ENCODE data around the gene HPS4. TPM values are rescaled to one million over a fixed set of nuclear protein-coding genes. Genes with fewer than 3 reads are reported as not detected.
"Not testable (repeated sequence)": the region's sequence is repeated elsewhere in the genome, so short reads cannot be mapped to it uniquely, and the experiment has no call there.

The HPS4 gene
- 10 to 100 TPM in 1 of 3 donors, 1 to 10 TPM in 2; 5.0 to 13.3 (median 8.2) TPM for polyA plus RNA-seq

DNA sequence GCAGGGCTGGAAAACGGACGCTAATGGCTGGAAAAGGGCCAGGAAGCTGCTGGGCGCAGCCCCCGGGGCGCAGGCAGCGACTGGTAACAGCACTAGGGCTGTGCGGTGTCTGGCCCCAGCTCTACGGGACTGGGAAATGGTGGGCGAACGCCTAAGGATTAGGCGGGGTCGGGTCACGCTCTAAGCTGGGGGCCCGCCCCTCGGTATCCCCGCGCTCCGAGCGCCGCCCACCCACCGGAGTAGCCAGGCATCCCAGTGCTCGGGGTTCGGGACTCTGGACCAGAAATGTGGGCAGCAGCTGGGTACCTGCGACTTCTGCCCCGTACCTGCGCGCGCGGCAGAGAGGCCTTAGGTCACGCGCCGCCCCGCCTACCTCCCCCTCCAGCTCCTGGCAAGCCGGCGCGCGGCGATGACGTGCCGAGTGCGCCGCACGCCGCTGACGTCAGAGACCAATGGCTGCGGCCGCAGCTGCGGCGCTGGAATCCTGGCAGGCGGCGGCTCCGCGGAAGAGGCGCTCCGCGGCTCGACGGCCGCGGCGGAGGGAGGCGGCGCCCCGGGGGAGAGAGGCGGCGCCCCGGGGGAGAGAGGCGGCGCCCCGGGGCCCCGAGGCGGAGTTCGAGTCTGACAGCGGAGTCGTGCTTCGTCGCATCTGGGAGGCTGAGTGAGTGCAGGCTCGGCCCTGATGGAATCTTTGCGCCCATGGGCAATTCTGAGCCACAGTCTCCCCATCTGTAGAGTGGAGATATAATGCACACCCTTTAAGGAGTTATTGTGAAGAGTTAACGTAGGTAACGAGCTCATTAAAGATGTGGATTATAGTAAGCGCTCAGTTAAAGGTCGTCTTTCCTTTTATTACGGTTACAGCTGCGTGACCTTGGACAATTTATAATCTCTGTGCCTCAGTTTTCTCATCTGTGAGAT is at the start of gene HPS4, which contains the start of gene SRRD:
Gene HPS4 (minus strand): TSS at position 345 of the 921 bp plus-strand sequence. CDS start 2,021 bp downstream, outside the sequence.
Gene SRRD (plus strand): TSS at position 439 of the 921 bp plus-strand sequence. CDS start 14 bp downstream, at position 453.
- H3K36me3 Mint-ChIP-seq: peaks cover under 1 to 14% (median 4%) of the 10 kb centered on the region in 3 donors
- H3K9me3 Mint-ChIP-seq: no peaks in the 10 kb centered on the region
- peaks cover 6 to 16% (median 10%) of the 10 kb centered on the region in 3 donors for H3K27me3 Mint-ChIP-seq (ENCODE audit: low read depth in 3 of 3)
- H3K27ac Mint-ChIP-seq: peak within 1 kb of the TSS; percentile 92 to 99 (median 96)
- peak; percentile 91 to 94 (median 93) for DNase-seq
- H3K4me3 Mint-ChIP-seq: peak within 1 kb of the TSS; percentile 83 to 95 (median 91)
- peaks cover 60 to 75% of the 10 kb centered on the region in 2 donors for H3K4me1 Mint-ChIP-seq

- Mint-ChIP-seq H3K36me3 (peaks cover 33 to 66% (median 39%) of the 10 kb centered on the region in 3 donors), H3K4me3 (no peak overlapping the region), H3K4me1 (peaks cover 5 to 26% of the 10 kb centered on the region in 2 donors), H3K27me3 (ENCODE audit: low read depth in 3 of 3) (peaks cover 0 to 2% (median 1%) of the 10 kb centered on the region in 3 donors), H3K27ac (peak overlapping the region in 2 of 6 donors; percentile 34 to 48), H3K9me3 (no peaks in the 10 kb centered on the region)
- no peak for DNase-seq
Measured at GRCh38 chr22:26529345-26529744, 45.8 kb upstream of the HPS4 start.

- not testable (repeated sequence) for H3K9me3 Mint-ChIP-seq; H3K27ac Mint-ChIP-seq; H3K4me3 Mint-ChIP-seq; DNase-seq; H3K27me3 Mint-ChIP-seq (ENCODE audit: low read depth in 3 of 3)
- Mint-ChIP-seq H3K36me3 (peaks cover 35 to 66% (median 39%) of the 10 kb centered on the region in 3 donors), H3K4me1 (peaks cover 2 to 20% of the 10 kb centered on the region in 2 donors)
Measured at GRCh38 chr22:26528518-26528917, 44.9 kb upstream of the HPS4 start.

GRCh38 chr22:26527574-26528465 is 44.2 kb upstream of the HPS4 start:
- Mint-ChIP-seq H3K9me3 (no peaks in the 10 kb centered on the region), H3K4me1 (peaks cover 1 to 14% of the 10 kb centered on the region in 2 donors), H3K4me3 (no peak overlapping the region), H3K36me3 (peaks cover 37 to 68% (median 37%) of the 10 kb centered on the region in 3 donors), H3K27ac (peak overlapping the region; percentile 11 to 84 (median 64)), H3K27me3 (ENCODE audit: low read depth in 3 of 3) (peaks cover 0 to 2% (median 1%) of the 10 kb centered on the region in 3 donors)
- no peak for DNase-seq

DNA sequence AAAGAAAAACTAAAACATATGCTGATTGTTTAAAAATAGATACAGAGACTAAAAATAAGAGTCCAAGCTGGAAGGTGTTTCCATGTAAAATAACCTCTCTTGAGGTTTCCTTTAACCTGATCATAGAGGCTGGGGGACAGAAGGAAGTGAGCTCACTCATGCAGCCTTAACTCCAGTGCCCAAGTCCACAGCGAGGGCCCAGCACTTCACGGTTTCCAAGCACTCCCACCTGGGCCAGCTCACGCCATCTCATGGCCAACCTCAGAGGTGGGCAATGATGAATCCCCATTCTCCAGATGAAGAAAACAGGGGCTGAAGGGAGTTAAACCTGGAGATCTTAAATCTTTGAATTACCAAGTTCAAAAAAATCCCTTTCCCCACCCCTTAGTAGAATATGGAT is 43.6 kb upstream of the HPS4 start:
- peaks cover 0 to 2% (median 0%) of the 10 kb centered on the region in 3 donors for H3K27me3 Mint-ChIP-seq (ENCODE audit: low read depth in 3 of 3)
- peak overlapping the region; percentile 36 to 80 (median 66) for H3K27ac Mint-ChIP-seq
- no peaks in the 10 kb centered on the region for H3K9me3 Mint-ChIP-seq
- DNase-seq: no peak
- peaks cover 33 to 63% (median 35%) of the 10 kb centered on the region in 3 donors for H3K36me3 Mint-ChIP-seq
- H3K4me1 Mint-ChIP-seq: peaks cover 0 to 11% of the 10 kb centered on the region in 2 donors
- H3K4me3 Mint-ChIP-seq: no peak overlapping the region

GRCh38 chr22:26525946-26526564 is 42.5 kb upstream of the HPS4 start:
- Mint-ChIP-seq H3K27ac (peak overlapping the region; percentile 3 to 73 (median 34)), H3K27me3 (ENCODE audit: low read depth in 3 of 3) (peaks cover 0 to 2% (median 2%) of the 10 kb centered on the region in 3 donors), H3K4me1 (peaks cover 0 to 7% of the 10 kb centered on the region in 2 donors), H3K36me3 (peaks cover 28 to 54% (median 30%) of the 10 kb centered on the region in 3 donors), H3K4me3 (no peak overlapping the region), H3K9me3 (no peaks in the 10 kb centered on the region)
- no peak for DNase-seq

DNA sequence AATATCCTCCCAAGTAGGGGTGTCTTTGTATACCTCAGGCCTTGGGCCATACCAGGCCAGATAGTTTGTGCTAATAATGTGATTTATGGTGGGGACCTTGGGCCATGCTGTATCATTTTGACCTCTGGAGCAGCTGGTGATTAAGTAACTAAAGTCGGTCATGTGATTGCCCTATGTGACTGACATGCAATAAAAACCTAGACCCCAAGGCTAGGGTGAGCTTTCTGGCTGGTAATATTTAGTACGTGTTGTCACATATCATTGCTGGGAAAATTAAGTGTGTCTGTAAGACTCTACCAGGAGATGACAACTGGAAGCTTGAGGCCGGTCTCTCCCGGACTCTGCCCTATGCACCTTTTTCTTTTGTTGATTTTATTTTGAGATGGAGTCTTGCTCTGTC is 41.3 kb upstream of the HPS4 start:
- Mint-ChIP-seq H3K36me3 (peaks cover 23 to 45% (median 24%) of the 10 kb centered on the region in 3 donors), H3K4me1 (peaks cover 0 to 5% of the 10 kb centered on the region in 2 donors), H3K27ac (peak overlapping the region in 3 of 6 donors; percentile 30 to 51 (median 48)), H3K27me3 (ENCODE audit: low read depth in 3 of 3) (peaks cover 0 to 2% (median 2%) of the 10 kb centered on the region in 3 donors), H3K4me3 (no peak overlapping the region), H3K9me3 (no peaks in the 10 kb centered on the region)
- no peak for DNase-seq

DNA sequence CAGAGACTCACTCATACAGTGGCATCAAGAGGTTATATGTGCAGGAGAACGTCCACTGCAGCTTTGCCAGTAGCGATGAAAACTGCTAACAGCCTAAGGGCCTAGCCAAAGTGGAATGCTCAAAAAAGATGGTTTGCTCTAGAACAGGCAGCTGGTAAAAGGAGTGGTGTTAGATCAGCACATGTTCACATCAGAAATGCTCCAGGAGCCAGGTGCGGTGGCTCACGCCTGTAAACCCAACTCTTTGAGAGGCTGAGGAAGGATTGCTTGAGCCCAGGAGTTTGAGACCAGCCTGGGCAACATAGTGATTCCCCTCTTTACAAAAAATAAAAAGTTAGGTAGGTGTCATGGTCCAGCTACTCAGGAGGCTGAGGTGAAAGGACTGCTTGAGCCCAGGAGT is 39.0 kb upstream of the HPS4 start:
- H3K9me3 Mint-ChIP-seq: no peaks in the 10 kb centered on the region
- peaks cover 0 to 5% of the 10 kb centered on the region in 2 donors for H3K4me1 Mint-ChIP-seq
- no peak overlapping the region for H3K4me3 Mint-ChIP-seq
- peaks cover 18 to 35% (median 22%) of the 10 kb centered on the region in 3 donors for H3K36me3 Mint-ChIP-seq
- no peak for DNase-seq
- peak overlapping the region in 4 of 6 donors; percentile 17 to 76 (median 45) for H3K27ac Mint-ChIP-seq
- H3K27me3 Mint-ChIP-seq (ENCODE audit: low read depth in 3 of 3): peaks cover 0 to 2% (median 2%) of the 10 kb centered on the region in 3 donors

DNA sequence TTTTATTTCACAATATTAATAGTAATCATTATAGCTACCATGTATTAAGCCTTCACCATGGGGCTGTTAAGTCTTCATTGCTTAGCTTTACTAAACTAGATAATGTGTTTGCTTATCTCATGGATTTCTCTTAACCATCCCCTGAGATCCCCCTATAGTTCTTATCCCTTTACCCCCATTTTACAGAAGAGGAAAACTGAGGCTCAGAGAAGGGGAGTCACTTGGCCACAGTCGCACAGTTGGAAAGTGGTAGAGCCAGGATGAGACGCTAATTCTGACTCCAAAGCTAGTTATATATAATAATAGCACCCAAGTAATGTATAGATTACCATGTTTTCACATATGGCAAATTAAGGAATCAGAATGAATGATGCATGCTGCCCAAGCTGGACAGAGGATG is 38.4 kb upstream of the HPS4 start:
- peaks cover 0 to 3% of the 10 kb centered on the region in 2 donors for H3K4me1 Mint-ChIP-seq
- no peaks in the 10 kb centered on the region for H3K9me3 Mint-ChIP-seq
- H3K36me3 Mint-ChIP-seq: peaks cover 15 to 29% (median 20%) of the 10 kb centered on the region in 3 donors
- peaks cover 0 to 2% (median under 1%) of the 10 kb centered on the region in 3 donors for H3K27me3 Mint-ChIP-seq (ENCODE audit: low read depth in 3 of 3)
- no peak for DNase-seq
- H3K4me3 Mint-ChIP-seq: no peak overlapping the region
- peak overlapping the region in 4 of 6 donors; percentile 40 to 55 (median 50) for H3K27ac Mint-ChIP-seq

DNA sequence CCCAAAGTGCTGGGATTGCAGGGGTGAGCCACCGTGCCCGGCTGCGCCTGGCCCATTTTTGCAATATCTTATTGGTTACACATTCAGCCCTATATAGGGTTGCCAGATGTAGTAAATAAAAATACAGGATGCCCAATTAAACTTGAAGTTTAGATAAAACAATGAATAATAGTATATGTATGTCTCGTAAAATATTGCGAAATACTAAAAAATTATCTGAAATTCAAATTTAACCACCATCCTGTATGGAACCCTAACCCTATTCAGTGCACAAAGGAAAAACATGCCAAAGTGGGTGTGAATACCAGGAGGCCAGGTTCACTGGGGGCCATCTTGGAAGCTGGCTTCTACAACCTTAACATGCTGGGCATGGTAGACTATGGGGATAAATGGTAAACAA is 33.8 kb upstream of the HPS4 start:
- H3K36me3 Mint-ChIP-seq: no peaks in the 10 kb centered on the region
- H3K9me3 Mint-ChIP-seq: no peaks in the 10 kb centered on the region
- H3K4me1 Mint-ChIP-seq: peaks cover 12 to 29% of the 10 kb centered on the region in 2 donors
- peaks cover 0 to 11% (median 4%) of the 10 kb centered on the region in 3 donors for H3K27me3 Mint-ChIP-seq (ENCODE audit: low read depth in 3 of 3)
- H3K4me3 Mint-ChIP-seq: no peak overlapping the region
- no peak overlapping the region for H3K27ac Mint-ChIP-seq
- DNase-seq: no peak

GRCh38 chr22:26516503-26516902 is 32.9 kb upstream of the HPS4 start:
- no peak overlapping the region for H3K27ac Mint-ChIP-seq
- H3K4me3 Mint-ChIP-seq: no peak overlapping the region
- no peaks in the 10 kb centered on the region for H3K9me3 Mint-ChIP-seq
- no peaks in the 10 kb centered on the region for H3K36me3 Mint-ChIP-seq
- peaks cover 21 to 38% of the 10 kb centered on the region in 2 donors for H3K4me1 Mint-ChIP-seq
- H3K27me3 Mint-ChIP-seq (ENCODE audit: low read depth in 3 of 3): peaks cover 0 to 16% (median 4%) of the 10 kb centered on the region in 3 donors
- no peak for DNase-seq

DNA sequence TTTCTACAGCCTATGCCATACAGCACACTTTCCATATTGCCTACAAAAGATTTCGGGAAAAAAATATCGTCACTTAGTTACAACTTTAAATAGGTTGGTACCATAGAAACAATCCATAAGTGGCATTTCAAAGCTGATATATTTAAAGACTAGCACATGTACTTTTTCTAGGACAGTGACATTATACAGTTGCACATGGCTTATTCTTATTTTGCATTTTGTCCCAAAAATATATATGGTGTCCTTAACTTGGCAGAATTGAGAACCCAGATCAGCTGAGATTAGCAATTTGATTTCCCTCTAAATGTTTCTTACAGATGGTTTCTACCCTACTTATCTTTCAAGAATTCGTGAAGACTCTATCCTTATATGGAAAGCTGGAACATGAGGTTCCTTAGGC is 32.3 kb upstream of the HPS4 start:
- H3K4me1 Mint-ChIP-seq: peaks cover 27 to 44% of the 10 kb centered on the region in 2 donors
- H3K27ac Mint-ChIP-seq: peak overlapping the region in 3 of 6 donors; percentile 15 to 51 (median 36)
- DNase-seq: no peak
- H3K4me3 Mint-ChIP-seq: peak overlapping the region in 1 of 5 donors; percentile 27
- H3K27me3 Mint-ChIP-seq (ENCODE audit: low read depth in 3 of 3): peaks cover 0 to 16% (median 4%) of the 10 kb centered on the region in 3 donors
- H3K9me3 Mint-ChIP-seq: no peaks in the 10 kb centered on the region
- no peaks in the 10 kb centered on the region for H3K36me3 Mint-ChIP-seq
